Subcutaneous adipose tissue (tissue), 4 donors: ENCODE measurements around the gene ZDHHC8. TPM values are rescaled to one million over a fixed set of nuclear protein-coding genes. Genes with fewer than 3 reads are reported as not detected.

Source experiments
- total RNA-seq, 4 donors: library from RNA; depleted of rRNA; stranded (reverse); fragments of >200 nt; gene quantifications; one replicate each; pipeline ENCODE4 v1.1.0, GENCODE V29; 2016
- TF ChIP-seq, protein P1 (sequence below): fragments of 450-650 bp; IDR thresholded peaks from one replicate; pipeline ENCODE4 v1.5.1; 2016; ENCODE audit warnings: low read depth, mild to moderate bottlenecking, control low read depth, antibody characterized with exemption, moderate library complexity

Gene ZDHHC8
- total RNA-seq, 4 donors from 2014 or later: 7.0 to 32.2 (median 11.0) TPM

DNA sequence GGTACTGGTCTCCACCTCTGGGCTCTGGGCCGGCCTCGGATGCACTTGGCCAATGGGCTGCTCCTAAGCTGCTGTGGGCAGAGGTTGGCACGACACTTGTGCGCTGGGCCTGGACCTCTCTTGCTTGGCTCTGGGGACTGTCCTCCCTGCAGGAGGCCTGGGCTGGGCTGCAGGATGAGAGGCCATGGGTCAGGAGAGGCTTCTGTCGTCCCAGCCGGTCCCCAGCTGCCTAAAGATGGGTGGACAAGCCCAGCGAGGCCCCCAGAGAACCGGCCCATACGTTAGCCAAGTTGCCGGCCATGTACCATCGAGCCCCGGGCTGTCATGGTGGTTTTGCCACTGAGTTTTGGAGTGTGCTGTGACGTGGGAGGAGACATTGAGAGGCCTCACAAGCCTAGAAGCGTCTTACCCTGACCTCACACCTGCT is 20.9 kb downstream of the ZDHHC8 start:
- TF ChIP-seq, protein P1, sequence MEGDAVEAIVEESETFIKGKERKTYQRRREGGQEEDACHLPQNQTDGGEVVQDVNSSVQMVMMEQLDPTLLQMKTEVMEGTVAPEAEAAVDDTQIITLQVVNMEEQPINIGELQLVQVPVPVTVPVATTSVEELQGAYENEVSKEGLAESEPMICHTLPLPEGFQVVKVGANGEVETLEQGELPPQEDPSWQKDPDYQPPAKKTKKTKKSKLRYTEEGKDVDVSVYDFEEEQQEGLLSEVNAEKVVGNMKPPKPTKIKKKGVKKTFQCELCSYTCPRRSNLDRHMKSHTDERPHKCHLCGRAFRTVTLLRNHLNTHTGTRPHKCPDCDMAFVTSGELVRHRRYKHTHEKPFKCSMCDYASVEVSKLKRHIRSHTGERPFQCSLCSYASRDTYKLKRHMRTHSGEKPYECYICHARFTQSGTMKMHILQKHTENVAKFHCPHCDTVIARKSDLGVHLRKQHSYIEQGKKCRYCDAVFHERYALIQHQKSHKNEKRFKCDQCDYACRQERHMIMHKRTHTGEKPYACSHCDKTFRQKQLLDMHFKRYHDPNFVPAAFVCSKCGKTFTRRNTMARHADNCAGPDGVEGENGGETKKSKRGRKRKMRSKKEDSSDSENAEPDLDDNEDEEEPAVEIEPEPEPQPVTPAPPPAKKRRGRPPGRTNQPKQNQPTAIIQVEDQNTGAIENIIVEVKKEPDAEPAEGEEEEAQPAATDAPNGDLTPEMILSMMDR: no peak

DNA sequence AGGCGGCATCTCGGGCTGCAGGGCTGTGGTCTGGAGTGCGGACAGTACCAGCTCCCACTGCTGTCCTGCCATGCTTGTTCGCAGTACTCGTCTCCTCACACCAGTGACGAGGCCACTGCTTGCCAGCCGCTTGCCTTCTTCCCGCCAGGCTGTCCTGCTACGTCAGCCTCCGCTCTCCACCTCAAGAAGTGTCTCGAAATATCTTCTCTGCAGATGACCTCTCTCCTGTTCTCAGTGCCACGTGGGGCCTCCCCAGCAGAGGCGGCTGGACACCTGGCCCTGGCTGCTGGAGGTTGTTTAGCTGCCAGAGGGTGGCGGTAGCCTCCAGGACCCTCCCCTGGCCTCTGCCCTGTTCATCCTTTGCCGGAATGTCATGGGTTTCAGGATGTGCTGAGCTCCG is 22.3 kb downstream of the ZDHHC8 start:
- TF ChIP-seq, protein P1: no peak

DNA sequence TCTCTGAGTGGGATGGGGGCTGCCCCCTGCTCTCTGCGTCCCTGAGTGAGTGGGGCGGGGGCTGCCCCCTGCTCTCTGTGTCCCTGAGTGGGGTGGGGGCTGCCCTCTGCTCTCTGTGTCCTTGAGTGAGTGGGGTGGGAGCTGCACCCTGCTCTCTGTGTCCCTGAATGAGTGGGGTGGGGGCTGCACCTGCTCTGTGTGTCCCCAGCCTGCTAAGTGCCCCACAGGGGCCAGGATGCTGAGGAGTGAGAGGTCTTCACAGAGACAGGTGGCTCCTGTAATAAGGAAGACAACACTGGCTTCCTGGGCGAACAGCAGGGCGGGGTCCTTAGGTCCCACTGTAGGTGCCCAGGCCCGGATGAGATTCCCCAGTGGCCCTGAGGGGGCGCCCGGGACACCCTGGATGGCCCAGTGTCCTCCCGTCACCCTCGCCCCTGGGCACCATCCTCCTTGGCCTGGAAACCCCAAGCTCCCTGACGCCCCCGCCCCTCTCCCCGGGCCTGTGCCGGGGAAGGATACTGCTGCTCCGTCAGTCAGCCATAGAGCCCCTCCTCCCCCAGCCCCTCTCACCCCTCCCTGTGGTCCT is 23.1 kb downstream of the ZDHHC8 start:
- TF ChIP-seq, protein P1: no peak

DNA sequence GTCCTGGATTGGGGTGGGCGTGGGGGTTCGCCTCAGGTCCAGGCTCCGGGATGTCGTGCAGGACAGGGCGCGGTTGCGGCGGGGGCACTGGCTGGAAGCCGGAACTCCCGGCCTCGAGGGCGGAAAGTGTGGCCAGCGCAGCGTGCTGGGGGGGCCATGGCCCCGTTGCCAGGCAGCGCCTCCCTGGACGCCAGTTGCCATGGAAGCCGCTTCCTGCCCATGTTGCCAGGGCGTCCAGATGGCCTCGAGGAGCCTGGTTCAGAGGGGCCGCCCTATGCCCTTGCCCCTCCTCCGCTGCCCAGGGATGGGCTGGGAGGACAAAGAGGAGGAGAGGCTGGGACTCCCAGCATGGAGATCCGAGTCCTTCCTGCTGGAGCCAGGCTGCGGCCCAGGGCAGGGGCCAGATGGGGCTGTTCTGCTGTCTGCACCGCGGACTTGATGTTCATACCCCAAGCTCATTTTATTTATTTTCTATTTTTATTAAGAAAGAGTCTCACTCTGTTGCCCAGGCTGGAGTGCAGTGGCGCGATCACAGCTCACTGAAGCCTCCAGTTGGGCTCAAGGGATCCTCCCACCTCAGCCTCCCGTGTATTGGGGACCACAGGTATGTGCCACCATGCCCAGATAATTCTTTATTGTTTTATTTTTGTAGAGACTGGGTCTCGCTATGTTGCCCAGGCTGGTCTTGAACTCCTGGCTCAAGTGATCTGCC is 23.9 kb downstream of the ZDHHC8 start:
- TF ChIP-seq, protein P1: no peak

DNA sequence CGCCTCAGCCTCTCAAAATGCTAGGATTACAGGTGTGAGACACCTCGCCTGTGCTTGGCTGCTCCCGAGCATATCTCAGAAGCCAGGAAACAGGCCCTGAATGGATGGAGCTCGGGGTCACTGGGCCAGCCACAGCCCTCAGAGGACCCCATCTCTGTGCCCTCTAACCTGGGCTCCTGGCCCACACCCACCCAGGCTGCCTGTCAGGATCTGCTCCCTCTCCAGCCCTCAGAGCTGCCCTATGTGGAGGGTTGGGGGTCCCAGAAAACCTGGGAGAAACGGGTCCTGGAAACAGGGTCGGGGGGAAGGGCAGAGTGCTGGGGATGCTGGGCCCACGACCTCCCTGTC is 24.4 kb downstream of the ZDHHC8 start:
- TF ChIP-seq, protein P1: no peak

DNA sequence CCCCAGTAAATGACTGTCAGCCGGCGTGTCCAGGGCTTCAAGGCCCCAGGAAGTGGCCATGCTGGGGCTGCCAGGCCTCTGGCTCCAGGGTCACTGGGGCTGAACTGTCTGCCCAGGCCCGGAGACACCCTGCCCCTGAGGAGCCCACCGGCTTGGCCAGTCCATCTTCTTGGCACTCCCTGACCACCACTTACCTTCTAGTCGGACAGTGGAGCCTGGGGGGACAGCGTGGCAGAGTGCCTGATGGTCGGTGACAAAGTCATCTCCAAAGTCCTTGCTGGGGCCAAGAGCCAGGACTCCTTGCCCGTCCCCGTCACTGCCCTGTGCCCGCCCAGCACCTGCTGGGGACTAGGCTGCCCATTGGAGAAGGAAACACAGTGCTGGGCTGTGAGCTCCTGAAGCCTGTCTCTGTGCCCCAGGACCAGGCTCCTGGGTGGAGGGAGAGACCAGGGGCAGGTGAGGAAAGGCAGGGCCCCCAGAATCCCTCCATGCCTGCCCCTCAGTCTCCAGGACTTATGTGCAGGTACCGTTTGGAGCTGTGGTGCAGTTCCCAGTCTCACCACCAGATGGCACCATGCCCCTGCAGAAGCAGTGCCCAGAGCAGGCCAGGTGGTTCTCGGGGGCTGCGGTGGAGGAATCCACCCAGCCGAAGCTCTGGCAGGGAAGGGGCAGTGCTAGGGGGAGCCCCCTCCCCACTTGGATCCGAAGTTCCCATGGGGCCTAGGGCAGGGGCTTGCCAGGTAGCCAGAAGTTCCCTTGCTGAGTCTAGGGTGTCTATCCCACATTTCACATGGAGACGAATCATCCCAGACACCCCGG is 25.2 kb downstream of the ZDHHC8 start:
- TF ChIP-seq, protein P1: no peak

DNA sequence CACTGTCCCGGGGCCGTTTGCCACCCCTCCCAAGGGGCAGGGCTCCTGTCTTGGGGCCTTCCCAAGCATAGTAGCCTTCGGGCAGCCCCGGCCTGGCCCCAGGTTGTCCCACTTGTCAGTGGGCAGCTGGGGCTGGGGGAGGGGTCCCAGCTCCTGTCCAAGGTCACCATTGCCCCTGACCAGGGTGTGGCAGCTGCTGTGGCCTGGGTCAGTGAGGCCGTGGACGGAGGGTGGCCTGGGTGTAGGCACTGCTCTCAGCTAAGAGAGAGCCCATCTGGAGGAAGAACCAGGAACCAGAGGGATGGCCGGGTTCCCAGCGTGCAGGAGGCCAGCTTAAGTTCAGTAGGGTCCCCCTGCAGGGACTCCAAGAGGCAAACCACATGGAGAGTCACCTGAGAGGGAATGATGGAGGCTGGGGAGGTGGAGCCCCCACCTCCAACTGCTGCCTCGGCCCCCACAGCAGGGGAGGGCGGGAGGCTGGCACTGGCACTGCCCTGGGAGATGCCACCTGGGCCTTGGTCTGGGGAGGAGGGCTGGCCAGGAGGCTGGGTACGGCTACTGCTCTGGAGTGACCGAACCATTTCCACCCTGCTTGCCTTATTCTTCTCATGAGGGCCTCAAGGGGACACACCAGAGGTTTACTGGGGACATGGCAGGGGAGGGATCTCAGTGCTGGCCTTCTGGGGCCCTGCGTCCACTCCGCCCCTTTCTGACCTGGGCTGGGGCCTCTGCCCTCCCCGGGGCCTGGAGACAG is 26.0 kb downstream of the ZDHHC8 start:
- TF ChIP-seq, protein P1: no peak
